Posterior cingulate gyrus (tissue), 11 donors: ENCODE measurements around the gene COL16A1.
"Not testable (repeated sequence)": the region's sequence is repeated elsewhere in the genome, so short reads cannot be mapped to it uniquely, and the experiment has no call there.

ENCODE experiments used
- DNase-seq, 10 donors: peaks; one replicate each; pipeline versions ENCODE4 v3.0.0 to v3.0.0-alpha.2; 2020 to 2021; ENCODE audit warnings: mixed read lengths in 3 of 10
- intact Hi-C: fragments of 100-400 bp; cut with DNase I; formaldehyde crosslinking; loops from one replicate; pipeline ENCODE4 v1.15.1; 2023

Gene COL16A1

GRCh38 chr1:31708324-31708723, 4.5 kb upstream of the COL16A1 start:
- intact Hi-C loops = no loop called here
- no peak for DNase-seq

GRCh38 chr1:31707711-31708110, 3.9 kb upstream of the COL16A1 start:
- no peak for DNase-seq
- intact Hi-C loops = no loop called here

- intact Hi-C loops, DNase-seq: not testable (repeated sequence)
Observed at GRCh38 chr1:31707059-31707600, 3.3 kb upstream of the COL16A1 start.

GRCh38 chr1:31706384-31707058, 2.7 kb upstream of the COL16A1 start:
- intact Hi-C loops = no loop called here
- DNase-seq = no peak

GRCh38 chr1:31705080-31705866, 1.5 kb upstream of the COL16A1 start:
- DNase-seq = peak in 7 of 10 donors; percentile 28 to 94 (median 68)
- intact Hi-C loops = loop anchor here (1.0 kb wide), 1 partner anchor 41 kb away; no protein-coding TSS in a partner anchor

- no peak for DNase-seq
- intact Hi-C loops = loop anchor here (1.0 kb wide), 1 partner anchor 40 kb away; no protein-coding TSS in a partner anchor
Observed at GRCh38 chr1:31704271-31705079, 658 bp upstream of the COL16A1 start.

- DNase-seq = no peak
- intact Hi-C loops = no loop called here
Observed at GRCh38 chr1:31702836-31703404, 897 bp downstream of the COL16A1 start.

GRCh38 chr1:31701091-31701736, 2.6 kb downstream of the COL16A1 start:
- intact Hi-C loops = no loop called here
- peak; percentile 78 to 97 (median 89) for DNase-seq

- DNase-seq = no peak
- intact Hi-C loops = no loop called here
Observed at GRCh38 chr1:31700468-31701090, 3.2 kb downstream of the COL16A1 start.

GRCh38 chr1:31699341-31699891, 4.4 kb downstream of the COL16A1 start:
- intact Hi-C loops = no loop called here
- no peak for DNase-seq

- intact Hi-C loops = no loop called here
Observed at GRCh38 chr1:31697369-31697984, 6.3 kb downstream of the COL16A1 start.

GRCh38 chr1:31696242-31696641, 7.6 kb downstream of the COL16A1 start:
- DNase-seq = peak; percentile 81 to 98 (median 89)
- intact Hi-C loops = no loop called here

More at GRCh38 chr1:31697369-31697984, 6.3 kb downstream of the COL16A1 start:
- no peak for DNase-seq

- intact Hi-C loops = no loop called here
Observed at GRCh38 chr1:31695327-31695726, 8.5 kb downstream of the COL16A1 start.

GRCh38 chr1:31694964-31695313, 8.9 kb downstream of the COL16A1 start:
- intact Hi-C loops = no loop called here
- DNase-seq = peak; percentile 76 to 98 (median 86)

More at GRCh38 chr1:31695327-31695726, 8.5 kb downstream of the COL16A1 start:
- peak in 1 of 10 donors; percentile 74 for DNase-seq

GRCh38 chr1:31694069-31694963, 9.5 kb downstream of the COL16A1 start:
- DNase-seq = no peak
- intact Hi-C loops = no loop called here

GRCh38 chr1:31693231-31693630, 10.6 kb downstream of the COL16A1 start:
- intact Hi-C loops = no loop called here
- no peak for DNase-seq

- intact Hi-C loops = no loop called here
- no peak for DNase-seq
Observed at GRCh38 chr1:31691951-31692350, 11.9 kb downstream of the COL16A1 start.

- intact Hi-C loops = no loop called here
- DNase-seq = no peak
Observed at GRCh38 chr1:31691446-31691845, 12.4 kb downstream of the COL16A1 start.
